Left ventricle myocardium inferior (tissue), 1 donor: Measurements from ENCODE around the gene TMEM14A. TPM values are rescaled to one million over a fixed set of nuclear protein-coding genes. Genes with fewer than 3 reads are reported as not detected.
"Not testable (repeated sequence)": the region's sequence is repeated elsewhere in the genome, so short reads cannot be mapped to it uniquely, and the experiment has no call there.

Source experiments
- DNase-seq: peaks from one replicate; pipeline ENCODE4 v3.0.0-alpha.2; 2020
- H3K27ac ChIP-seq: fragments of 200-600 bp; replicated peaks from 2 replicates; pipeline ENCODE4 v1.8.0; 2021
- H3K27me3 ChIP-seq: fragments of 200-600 bp; 2 replicates; pipeline ENCODE4 v1.8.0; 2021; ENCODE audit warnings: low read depth
- H3K36me3 ChIP-seq: fragments of 200-600 bp; 2 replicates; pipeline ENCODE4 v1.8.0; 2021
- H3K4me1 ChIP-seq: fragments of 200-600 bp; 2 replicates; pipeline ENCODE4 v1.8.0; 2021
- H3K4me3 ChIP-seq: fragments of 200-600 bp; 2 replicates; pipeline ENCODE4 v1.8.0; 2021; ENCODE audit warnings: mild to moderate bottlenecking, moderate library complexity
- H3K9me3 ChIP-seq: fragments of 200-600 bp; replicated peaks from 2 replicates; pipeline ENCODE4 v1.8.0; 2021
- CTCF ChIP-seq: fragments of 200-600 bp; IDR thresholded peaks from 2 replicates; pipeline ENCODE4 v1.8.0; 2021; ENCODE audit warnings: antibody characterized with exemption, mild to moderate bottlenecking, borderline replicate concordance
- intact Hi-C: fragments of 100-400 bp; cut with micrococcal nuclease; formaldehyde crosslinking; loops from one replicate; pipeline ENCODE4 v1.11.0; 2022
- total RNA-seq: library from RNA; stranded (reverse); fragmentation: NEBNext Ultra II Directional; extraction: Animal tissue kit (Norgen Biotek cat#: 25700); gene quantifications from one replicate; pipeline ENCODE4 v1.2.1, GENCODE V29; 2021
- donor health status: DM: no; HTN: yes; CAD: no; lungs with severe emphysema.

The TMEM14A gene
- total RNA-seq, 1 donor from 2014 or later: 10.9 TPM

GRCh38 chr6:52654592-52654991, 16.3 kb upstream of the TMEM14A start:
- Histone ChIP-seq H3K27ac (no peak overlapping the region), H3K36me3 (no peaks in the 10 kb centered on the region), H3K27me3 (peaks cover 4% of the 10 kb centered on the region), H3K4me3 (no peak overlapping the region), H3K9me3 (no peaks in the 10 kb centered on the region), H3K4me1 (no peaks in the 10 kb centered on the region)
- DNase-seq: no peak
- intact Hi-C loops: no loop called here
- TF ChIP-seq CTCF: no peak

- H3K36me3 ChIP-seq, H3K4me1 ChIP-seq, H3K9me3 ChIP-seq, H3K27me3 ChIP-seq, H3K27ac ChIP-seq, DNase-seq, intact Hi-C loops, H3K4me3 ChIP-seq: not testable (repeated sequence)
These were observed 15.0 kb upstream of the TMEM14A start for GRCh38 chr6:52655941-52656340.

- Histone ChIP-seq H3K27ac (no peak overlapping the region), H3K36me3 (no peaks in the 10 kb centered on the region), H3K9me3 (no peaks in the 10 kb centered on the region), H3K4me1 (no peaks in the 10 kb centered on the region), H3K27me3 (peaks cover 3% of the 10 kb centered on the region), H3K4me3 (no peak overlapping the region)
- intact Hi-C loops: no loop called here
- DNase-seq: no peak
- TF ChIP-seq CTCF: no peak
These were observed 13.0 kb upstream of the TMEM14A start for GRCh38 chr6:52657870-52658269.

- Histone ChIP-seq H3K27me3 (no peaks in the 10 kb centered on the region), H3K27ac (no peak overlapping the region), H3K36me3 (no peaks in the 10 kb centered on the region), H3K9me3 (no peaks in the 10 kb centered on the region), H3K4me1 (peaks cover 24% of the 10 kb centered on the region), H3K4me3 (no peak overlapping the region)
- no peak for TF ChIP-seq CTCF
- no peak for DNase-seq
- intact Hi-C loops: loop anchor here (10.0 kb wide), 1 partner anchor 377 kb away; the partner anchor contains the start of gene MCM3
These were observed 9.4 kb upstream of the TMEM14A start for GRCh38 chr6:52661551-52661950.

- intact Hi-C loops: loop anchor here (2.0 to 10.0 kb wide), 2 partner anchors 245 to 377 kb away; partner anchors contain the start of gene MCM3
- TF ChIP-seq CTCF: no peak
- Histone ChIP-seq H3K36me3 (no peaks in the 10 kb centered on the region), H3K9me3 (no peaks in the 10 kb centered on the region), H3K4me1 (peaks cover 24% of the 10 kb centered on the region), H3K27me3 (no peaks in the 10 kb centered on the region), H3K4me3 (no peak overlapping the region), H3K27ac (no peak overlapping the region)
- no peak for DNase-seq
These were observed 8.9 kb upstream of the TMEM14A start for GRCh38 chr6:52662031-52662430.

- intact Hi-C loops: loop anchor here (2.0 to 10.0 kb wide), 2 partner anchors 247 to 379 kb away; partner anchors contain the start of gene MCM3
- no peak for DNase-seq
- H3K4me3 ChIP-seq: peak overlapping the region; percentile 82
These were observed 7.6 kb upstream of the TMEM14A start for GRCh38 chr6:52663120-52663935.

More at GRCh38 chr6:52663120-52663935, 7.6 kb upstream of the TMEM14A start:
- Histone ChIP-seq H3K27ac (peak overlapping the region; percentile 76), H3K36me3 (no peaks in the 10 kb centered on the region), H3K27me3 (no peaks in the 10 kb centered on the region), H3K9me3 (no peaks in the 10 kb centered on the region), H3K4me1 (peaks cover 24% of the 10 kb centered on the region)
- peak; percentile 92 for TF ChIP-seq CTCF
